Right lobe of liver (tissue), 6 donors: Measurements from ENCODE around the gene EML3. TPM values are rescaled to one million over a fixed set of nuclear protein-coding genes. Genes with fewer than 3 reads are reported as not detected.

Experiments used
- ATAC-seq, 4 donors: fragments of 200-7000 bp; cut with Tn5 transposase; one replicate each; pipeline ENCODE4 v1.9.1; 2020; ENCODE audit warnings: mild to moderate bottlenecking in 4 of 4, moderate library complexity in 4 of 4
- DNase-seq, 3 donors: peaks; one replicate each; pipeline ENCODE4 v3.0.0-alpha.2; 2020
- H3K27ac ChIP-seq, 3 donors: fragments of 200-600 bp; one replicate each; pipeline ENCODE4 v1.8.0; 2022
- H3K27me3 ChIP-seq, 2 donors: fragments of 200-600 bp; one replicate each; pipeline ENCODE4 v1.8.0; 2022
- H3K36me3 ChIP-seq, 4 donors: fragments of 200-600 bp; sonication (generic) in 1 of 4; one replicate each; pipeline versions ENCODE4 v1.5.1 to v1.8.0; 2017 to 2022; ENCODE audit warnings: control low read depth in 1 of 4
- H3K4me1 ChIP-seq, 4 donors: fragments of 200-600 bp; sonication (generic) in 1 of 4; one replicate each; pipeline versions ENCODE4 v1.5.1 to v1.8.0; 2017 to 2022; ENCODE audit warnings: control low read depth in 1 of 4
- H3K4me3 ChIP-seq, 3 donors: fragments of 200-600 bp; one replicate each; pipeline ENCODE4 v1.8.0; 2022
- H3K9me3 ChIP-seq, 4 donors: fragments of 200-600 bp; sonication (generic) in 1 of 4; one replicate each; pipeline versions ENCODE4 v1.5.1 to v1.8.0; 2017 to 2022; ENCODE audit warnings: control low read depth in 1 of 4
- POLR2A ChIP-seq: fragments of 450-650 bp; IDR thresholded peaks from one replicate; pipeline ENCODE4 v1.6.1; 2017; ENCODE audit warnings: antibody characterized with exemption, mild to moderate bottlenecking
- WGBS: methylation state at CpG from one replicate; pipeline ENCODE4 v1.1.6; 2018; ENCODE audit warnings: low coverage, low lambda C conversion rate; ENCODE audit not compliant: insufficient coverage; ENCODE audit errors: missing lambda C conversion rate; 5-methylcytosine and 5-hydroxymethylcytosine counted together
- intact Hi-C, 2 donors: fragments of 100-400 bp; cut with DNase I; formaldehyde crosslinking; loops; one replicate each; pipeline versions ENCODE4 v1.11.2 to v1.14.1; 2022
- total RNA-seq, 6 experiments: library from RNA; depleted of rRNA in 2 of 6; stranded (reverse); fragments of >200 nt in 2 of 6; fragmentation: NEBNext Ultra II Directional in 3 of 6; extraction: Animal tissue kit (Norgen Biotek cat#: 25700) in 3 of 6; gene quantifications; one replicate each; pipeline versions ENCODE4 v1.1.0 to v1.2.4, GENCODE V29; 2016 to 2023
- TF ChIP-seq, protein P1 (sequence below), 4 donors: fragments of 200-600 bp in 3 of 4; fragments of 450-650 bp in 1 of 4; IDR thresholded peaks; one replicate each; pipeline versions ENCODE4 v1.5.1 to v1.8.0; 2016 to 2022; ENCODE audit warnings: antibody characterized with exemption in 4 of 4, mild to moderate bottlenecking in 2 of 4
- donor health status: DM: no; HTN: yes; CAD: no.
- donor health status: DM: no; HTN: no; CAD: no.
- donor health status: DM: no; HTN: no; CAD: no.
- donor health status: DM: no; HTN: yes; CAD: no.
- donor health status: DM: no; HTN: yes; CAD: no.

Gene EML3
- total RNA-seq, 6 experiments from 2014 or later, result 19.1 to 36.4 (median 22.7) TPM

GRCh38 chr11:62605902-62606301 lies 6.7 kb downstream of the EML3 start:
- no peaks in the 10 kb centered on the region for H3K27me3 ChIP-seq
- TF ChIP-seq, protein P1, sequence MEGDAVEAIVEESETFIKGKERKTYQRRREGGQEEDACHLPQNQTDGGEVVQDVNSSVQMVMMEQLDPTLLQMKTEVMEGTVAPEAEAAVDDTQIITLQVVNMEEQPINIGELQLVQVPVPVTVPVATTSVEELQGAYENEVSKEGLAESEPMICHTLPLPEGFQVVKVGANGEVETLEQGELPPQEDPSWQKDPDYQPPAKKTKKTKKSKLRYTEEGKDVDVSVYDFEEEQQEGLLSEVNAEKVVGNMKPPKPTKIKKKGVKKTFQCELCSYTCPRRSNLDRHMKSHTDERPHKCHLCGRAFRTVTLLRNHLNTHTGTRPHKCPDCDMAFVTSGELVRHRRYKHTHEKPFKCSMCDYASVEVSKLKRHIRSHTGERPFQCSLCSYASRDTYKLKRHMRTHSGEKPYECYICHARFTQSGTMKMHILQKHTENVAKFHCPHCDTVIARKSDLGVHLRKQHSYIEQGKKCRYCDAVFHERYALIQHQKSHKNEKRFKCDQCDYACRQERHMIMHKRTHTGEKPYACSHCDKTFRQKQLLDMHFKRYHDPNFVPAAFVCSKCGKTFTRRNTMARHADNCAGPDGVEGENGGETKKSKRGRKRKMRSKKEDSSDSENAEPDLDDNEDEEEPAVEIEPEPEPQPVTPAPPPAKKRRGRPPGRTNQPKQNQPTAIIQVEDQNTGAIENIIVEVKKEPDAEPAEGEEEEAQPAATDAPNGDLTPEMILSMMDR (IDR thresholded peaks at IDR 0.05), result no peak
- TF ChIP-seq POLR2A, result no peak
- no peaks in the 10 kb centered on the region for H3K9me3 ChIP-seq
- no peak overlapping the region for H3K4me3 ChIP-seq
- ATAC-seq, result no peak
- WGBS, result 80% methylated on average over 1 of the region's 15 CpGs
- no peak for DNase-seq
- intact Hi-C loops, result no loop called here
- no peaks in the 10 kb centered on the region for H3K36me3 ChIP-seq
- H3K27ac ChIP-seq, result no peak overlapping the region
- H3K4me1 ChIP-seq, result peaks cover 0 to 18% (median 6%) of the 10 kb centered on the region in 4 donors

DNA sequence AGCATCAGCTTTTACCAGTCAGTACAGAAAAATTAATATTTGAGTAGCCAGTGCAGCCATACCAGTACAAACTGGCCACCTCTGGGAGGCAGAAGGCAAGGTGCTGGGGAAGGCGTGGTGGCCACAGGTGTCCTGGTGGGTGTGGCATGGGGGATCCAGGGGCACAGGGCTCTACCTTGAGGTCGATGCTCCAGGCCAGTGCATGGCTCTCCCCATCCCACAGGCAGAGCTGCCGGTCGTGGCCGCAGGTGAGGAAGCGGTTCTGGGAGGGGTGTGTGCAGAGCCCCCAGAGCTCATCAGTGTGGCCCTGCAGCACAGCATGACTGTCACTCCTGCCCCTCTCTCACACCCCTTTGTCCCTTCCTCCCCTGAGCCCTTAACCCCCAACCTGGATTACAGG lies 7.1 kb downstream of the EML3 start:
- Histone ChIP-seq H3K4me1 (peaks cover 0 to 18% (median 7%) of the 10 kb centered on the region in 4 donors), H3K4me3 (no peak overlapping the region), H3K27me3 (no peaks in the 10 kb centered on the region), H3K9me3 (no peaks in the 10 kb centered on the region), H3K27ac (no peak overlapping the region), H3K36me3 (no peaks in the 10 kb centered on the region)
- DNase-seq (no peak), ATAC-seq (no peak)
- WGBS, result 100% methylated on average over 1 of the region's 6 CpGs
- TF ChIP-seq, protein P1 (IDR thresholded peaks at IDR 0.05), result no peak
- intact Hi-C loops, result no loop called here

- Histone ChIP-seq H3K9me3 (no peaks in the 10 kb centered on the region), H3K4me1 (peaks cover 0 to 24% (median 12%) of the 10 kb centered on the region in 4 donors), H3K4me3 (no peak overlapping the region), H3K27me3 (no peaks in the 10 kb centered on the region), H3K27ac (no peak overlapping the region), H3K36me3 (no peaks in the 10 kb centered on the region)
- intact Hi-C loops, result no loop called here
- WGBS, result 58% methylated on average over 6 of the region's 13 CpGs
- no peak for TF ChIP-seq POLR2A
- TF ChIP-seq, protein P1 (IDR thresholded peaks at IDR 0.05), result no peak
- ATAC-seq, result no peak
- no peak for DNase-seq
Observed at GRCh38 chr11:62604460-62605120, 8.0 kb downstream of the EML3 start.

DNA sequence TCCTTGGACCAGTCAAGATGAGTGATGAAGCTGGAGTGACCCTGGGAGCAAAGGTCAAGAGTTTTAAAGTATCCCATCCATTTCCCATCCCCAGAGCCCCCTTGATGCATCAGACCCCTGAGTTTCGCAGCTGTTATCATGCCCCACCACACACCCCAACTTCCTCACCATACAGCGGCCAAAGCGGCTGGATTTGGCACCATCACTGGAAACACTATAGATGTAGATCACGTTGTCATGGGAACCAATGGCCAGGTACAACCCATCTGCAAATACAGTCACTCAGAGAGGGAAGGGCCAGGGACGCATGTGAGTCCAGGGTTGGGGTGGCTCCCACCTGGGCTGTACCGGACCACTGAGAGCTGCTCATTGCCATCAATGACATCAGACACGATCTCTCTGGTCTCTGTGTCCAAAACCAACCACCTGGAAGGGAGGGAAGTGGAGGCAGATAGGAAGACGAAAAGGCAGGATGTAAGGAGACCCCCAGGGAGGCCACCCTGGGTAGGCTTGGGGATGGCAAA lies 8.7 kb downstream of the EML3 start:
- ATAC-seq (no peak), DNase-seq (no peak)
- Histone ChIP-seq H3K27ac (no peak overlapping the region), H3K9me3 (no peaks in the 10 kb centered on the region), H3K4me1 (peaks cover 0 to 28% (median 14%) of the 10 kb centered on the region in 4 donors), H3K4me3 (no peak overlapping the region), H3K27me3 (no peaks in the 10 kb centered on the region), H3K36me3 (peaks cover 0 to under 1% (median 0%) of the 10 kb centered on the region in 4 donors)
- TF ChIP-seq, protein P1 (IDR thresholded peaks at IDR 0.05), result no peak
- no peak for TF ChIP-seq POLR2A
- intact Hi-C loops, result no loop called here
- 97% methylated on average over 5 of the region's 8 CpGs for WGBS
